Measurements from ENCODE around the gene PCDHA1.

PCDHA1 gene

GRCh38 chr5:140969880-140970279 lies 183.9 kb downstream of the PCDHA1 start (continued):
- no peak for TF ChIP-seq OSR1 (CRISPR knock-in tag; IDR thresholded peaks at IDR 0.05)
- TF ChIP-seq CREB5 (CRISPR knock-in tag; IDR thresholded peaks at IDR 0.05; ENCODE audit: low read depth), result no peak
- TF ChIP-seq ZFP30 (CRISPR knock-in tag; IDR thresholded peaks at IDR 0.05), result no peak

- TF ChIP-seq BACH2 (CRISPR knock-in tag; IDR thresholded peaks at IDR 0.05; ENCODE audit: borderline replicate concordance) (no peak), TSHZ2 (CRISPR knock-in tag; IDR thresholded peaks at IDR 0.05) (0 out of 2 replicates have a peak, but pooled peaks have one; percentile 48), TCF4 (CRISPR knock-in tag; IDR thresholded peaks at IDR 0.05; ENCODE audit: borderline replicate concordance) (0 out of 2 replicates have a peak, but pooled peaks have one; percentile 23)
- no peak; the same call in 2 of the 3 replicates for ATAC-seq
These were observed 187.6 kb downstream of the PCDHA1 start for GRCh38 chr5:140973550-140973949.

- no peak for TF ChIP-seq RARB (CRISPR knock-in tag; IDR thresholded peaks at IDR 0.05)
- TF ChIP-seq PPARA (CRISPR knock-in tag; IDR thresholded peaks at IDR 0.05; ENCODE audit: borderline replicate concordance), result no peak
- no peak for TF ChIP-seq PATZ1 (CRISPR knock-in tag; IDR thresholded peaks at IDR 0.05; ENCODE audit: borderline replicate concordance)
- no peak for TF ChIP-seq GLIS3 (CRISPR knock-in tag; IDR thresholded peaks at IDR 0.05)
- 0 out of 2 replicates have a peak, but pooled peaks have one; percentile 41 for TF ChIP-seq ZFP3 (CRISPR knock-in tag; IDR thresholded peaks at IDR 0.05)
- no peak for TF ChIP-seq ZNF565 (CRISPR knock-in tag; conservative IDR thresholded peaks at IDR 0.05; ENCODE audit: low read depth)
- TF ChIP-seq CSDC2 (CRISPR knock-in tag; IDR thresholded peaks at IDR 0.05), result no peak
- no peak for TF ChIP-seq TSHZ2 (CRISPR knock-in tag; IDR thresholded peaks at IDR 0.05)
- no peak for TF ChIP-seq ARNTL (CRISPR knock-in tag; IDR thresholded peaks at IDR 0.05; ENCODE audit: borderline replicate concordance, low read depth)
- no peak for TF ChIP-seq CREB5 (CRISPR knock-in tag; IDR thresholded peaks at IDR 0.05; ENCODE audit: low read depth)
- TF ChIP-seq POU6F1 (CRISPR knock-in tag; IDR thresholded peaks at IDR 0.05; ENCODE audit: borderline replicate concordance, low read depth), result no peak
- no peak for TF ChIP-seq CSRNP3 (CRISPR knock-in tag; IDR thresholded peaks at IDR 0.05)
- peak; percentile 31; the same call in 1 of the 2 replicates for TF ChIP-seq ISL1 (CRISPR knock-in tag; IDR thresholded peaks at IDR 0.05)
- no peak for TF ChIP-seq OSR1 (CRISPR knock-in tag; IDR thresholded peaks at IDR 0.05)
- TF ChIP-seq ZNF70 (CRISPR knock-in tag; IDR thresholded peaks at IDR 0.05), result no peak
- TF ChIP-seq SNAI2 (CRISPR knock-in tag; IDR thresholded peaks at IDR 0.05), result no peak
- no peak for ATAC-seq
These were observed 191.1 kb downstream of the PCDHA1 start for GRCh38 chr5:140977003-140977402.

Data from SK-N-SH treated with all-trans-retinoic acid at 6 μM for 48 hours (cell line).